T-cell (primary cell): Measurements from ENCODE around the gene CACNA2D4. TPM values are rescaled to one million over a fixed set of nuclear protein-coding genes. Genes with fewer than 3 reads are reported as not detected.

Experiments
- ATAC-seq, 4 experiments: fragments of 200-7000 bp in 3 of 4; fragments of 150-1000 bp in 1 of 4; cut with Tn5 transposase; replicated peaks in 1 of 4; 1 replicate in 3 of 4; 2 replicates in 1 of 4; pipeline ENCODE4 v1.10.0; 2021; ENCODE audit warnings: moderate library complexity in 3 of 4, mild to moderate bottlenecking in 2 of 4, moderate number of reproducible peaks in 1 of 4
- CTCF ChIA-PET, 2 donors: fragments of 300-600 bp; sonication (Branson Sonifier 250); formaldehyde crosslinking; loops; one replicate each; lab custom pipeline; 2022; ENCODE audit warnings: antibody characterized with exemption in 2 of 2; lab: Charles Lee
- POLR2A ChIA-PET, 2 donors: fragments of 300-600 bp; sonication (Branson Sonifier 250); formaldehyde crosslinking; loops; one replicate each; lab custom pipeline; 2022; ENCODE audit warnings: antibody characterized with exemption in 2 of 2; lab: Charles Lee
- DNase-seq, 35 experiments: peaks; one replicate each; pipeline versions ENCODE4 v3.0.0 to v3.0.0-alpha.2; 2013 to 2023
- H3K27ac ChIP-seq: one replicate; pipeline ENCODE4 v1.5.1; 2013; ENCODE audit warnings: low read length
- H3K27me3 ChIP-seq, 2 experiments: replicated peaks in 1 of 2; 1 replicate in 1 of 2; 2 replicates in 1 of 2; pipeline versions ENCODE4 v1.6.1 to v1.7.0; 2013; ENCODE audit warnings: low read length in 1 of 2, mixed read lengths in 1 of 2; ENCODE audit not compliant: control insufficient read depth in 2 of 2, insufficient read depth in 2 of 2; ENCODE audit errors: extremely low read depth in 1 of 2
- H3K36me3 ChIP-seq, 2 donors: 1 replicate in 1 of 2; 2 replicates in 1 of 2; pipeline versions ENCODE4 v1.6.1 to v1.7.0; 2013; ENCODE audit warnings: low read length in 1 of 2; ENCODE audit not compliant: control insufficient read depth in 2 of 2, insufficient read depth in 1 of 2; ENCODE audit errors: extremely low read depth in 1 of 2
- H3K4me1 ChIP-seq, 2 experiments: 1 replicate in 1 of 2; 2 replicates in 1 of 2; pipeline versions ENCODE4 v1.6.1 to v1.7.0; 2013; ENCODE audit warnings: low read length in 2 of 2, mixed read lengths in 1 of 2; ENCODE audit not compliant: insufficient read depth in 2 of 2, control insufficient read depth in 1 of 2; ENCODE audit errors: extremely low read depth in 1 of 2
- H3K4me3 ChIP-seq, 2 donors: 1 replicate in 1 of 2; 2 replicates in 1 of 2; pipeline versions ENCODE4 v1.5.1 to v1.7.0; 2013; ENCODE audit warnings: mild to moderate bottlenecking in 2 of 2, low read length in 1 of 2, moderate library complexity in 1 of 2; ENCODE audit not compliant: control insufficient read depth in 1 of 2; ENCODE audit errors: extremely low read depth in 1 of 2
- H3K9me3 ChIP-seq: 2 replicates; pipeline ENCODE4 v1.7.0; 2013
- H3K27ac Mint-ChIP-seq, 2 donors: one replicate each; pipeline ENCODE4 v1.8.0; 2020 to 2021; ENCODE audit warnings: mild to moderate bottlenecking in 2 of 2, mixed read lengths in 2 of 2
- H3K27me3 Mint-ChIP-seq, 2 donors: one replicate each; pipeline ENCODE4 v1.8.0; 2021 to 2022; ENCODE audit warnings: mixed read lengths in 2 of 2
- H3K36me3 Mint-ChIP-seq: one replicate; pipeline ENCODE4 v1.8.0; 2021; ENCODE audit warnings: mixed read lengths
- H3K4me1 Mint-ChIP-seq, 3 donors: one replicate each; pipeline ENCODE4 v1.8.0; 2020 to 2022; ENCODE audit warnings: mixed read lengths in 3 of 3, mild to moderate bottlenecking in 1 of 3
- H3K4me3 Mint-ChIP-seq, 3 donors: one replicate each; pipeline ENCODE4 v1.8.0; 2020 to 2022; ENCODE audit warnings: mild to moderate bottlenecking in 3 of 3, mixed read lengths in 3 of 3, moderate library complexity in 3 of 3
- H3K9me3 Mint-ChIP-seq, 3 donors: one replicate each; pipeline ENCODE4 v1.8.0; 2020 to 2022; ENCODE audit warnings: mixed read lengths in 3 of 3
- WGBS: methylation state at CpG from one replicate; pipeline ENCODE4 v1.1.5; 2013; ENCODE audit warnings: missing lambda C conversion rate; ENCODE audit not compliant: insufficient coverage; 5-methylcytosine and 5-hydroxymethylcytosine counted together
- total RNA-seq, 35 experiments: library from RNA in 6 of 35; stranded (reverse) in 6 of 35; fragments of 120-200 nt in 1 of 35; gene quantifications; one replicate each; pipeline versions ENCODE4 v1.2.1 to v1.2.4 and lab custom pipeline; 2013 to 2026

The CACNA2D4 gene
- total RNA-seq, 5 donors from 2014 or later (not counting 1 experiment from before 2014, with no cell fraction given), result 10.2 to 14.8 (median 12.1) TPM

GRCh38 chr12:1872001-1872400 lies 46.5 kb downstream of the CACNA2D4 start:
- Histone ChIP-seq H3K36me3 (no peaks in the 10 kb centered on the region), H3K27me3 (no peaks in the 10 kb centered on the region), H3K9me3 (no peaks in the 10 kb centered on the region), H3K27ac (no peak overlapping the region), H3K4me1 (no peaks in the 10 kb centered on the region), H3K4me3 (no peak overlapping the region)
- POLR2A ChIA-PET, result no interaction called here
- Mint-ChIP-seq H3K27me3 (peaks cover 11 to 23% of the 10 kb centered on the region in 2 donors), H3K27ac (no peak overlapping the region), H3K36me3 (peaks cover 4% of the 10 kb centered on the region), H3K9me3 (peaks cover 0 to 19% (median 7%) of the 10 kb centered on the region in 3 donors), H3K4me1 (no peaks in the 10 kb centered on the region), H3K4me3 (no peak overlapping the region)
- CTCF ChIA-PET, result no interaction called here
- ATAC-seq (no peak), DNase-seq (no peak)
- 89% methylated on average over 5 of the region's 6 CpGs for WGBS

GRCh38 chr12:1870998-1871917 lies 47.2 kb downstream of the CACNA2D4 start:
- H3K27me3 ChIP-seq, result no peaks in the 10 kb centered on the region
- peaks cover 16 to 19% of the 10 kb centered on the region in 2 donors for H3K27me3 Mint-ChIP-seq
- no peak overlapping the region for H3K4me3 ChIP-seq
- no peaks in the 10 kb centered on the region for H3K36me3 ChIP-seq
- no peak for DNase-seq
- ChIA-PET POLR2A (no interaction called here), CTCF (no interaction called here)
- no peaks in the 10 kb centered on the region for H3K9me3 ChIP-seq
- no peak overlapping the region for H3K4me3 Mint-ChIP-seq
- H3K27ac ChIP-seq, result no peak overlapping the region
- no peaks in the 10 kb centered on the region for H3K4me1 ChIP-seq
- no peaks in the 10 kb centered on the region for H3K4me1 Mint-ChIP-seq
- H3K36me3 Mint-ChIP-seq, result peaks cover 4% of the 10 kb centered on the region
- 90% methylated on average over 22 of the region's 24 CpGs for WGBS
- ATAC-seq, result no peak
- H3K27ac Mint-ChIP-seq, result no peak overlapping the region
- H3K9me3 Mint-ChIP-seq, result peaks cover 0 to 19% (median 7%) of the 10 kb centered on the region in 3 donors

GRCh38 chr12:1870086-1870485 lies 48.4 kb downstream of the CACNA2D4 start:
- Histone ChIP-seq H3K4me1 (no peaks in the 10 kb centered on the region), H3K27me3 (peaks cover 0 to 3% of the 10 kb centered on the region in 2 experiments), H3K36me3 (no peaks in the 10 kb centered on the region), H3K9me3 (no peaks in the 10 kb centered on the region), H3K27ac (no peak overlapping the region), H3K4me3 (no peak overlapping the region)
- no peak overlapping the region for H3K27ac Mint-ChIP-seq
- peaks cover 4% of the 10 kb centered on the region for H3K36me3 Mint-ChIP-seq
- no peak for ATAC-seq
- no peak for DNase-seq
- H3K4me1 Mint-ChIP-seq, result no peaks in the 10 kb centered on the region
- peaks cover 0 to 19% (median 7%) of the 10 kb centered on the region in 3 donors for H3K9me3 Mint-ChIP-seq
- ChIA-PET POLR2A (no interaction called here), CTCF (interaction anchor here in 1 of 2 donors (0.6 kb wide), 1 partner anchor 678 kb away, joined by 3 read pairs; no protein-coding TSS in a partner anchor)
- H3K4me3 Mint-ChIP-seq, result no peak overlapping the region
- 78% methylated on average over 7 of the region's 7 CpGs for WGBS
- H3K27me3 Mint-ChIP-seq, result peaks cover 19 to 22% of the 10 kb centered on the region in 2 donors

GRCh38 chr12:1869145-1869544 lies 49.3 kb downstream of the CACNA2D4 start:
- DNase-seq (no peak), ATAC-seq (no peak)
- H3K27me3 ChIP-seq, result peaks cover 0 to 10% of the 10 kb centered on the region in 2 experiments
- peaks cover 0 to 19% (median 7%) of the 10 kb centered on the region in 3 donors for H3K9me3 Mint-ChIP-seq
- no peaks in the 10 kb centered on the region for H3K4me1 Mint-ChIP-seq
- POLR2A ChIA-PET, result no interaction called here
- no peak overlapping the region for H3K4me3 ChIP-seq
- peaks cover 4% of the 10 kb centered on the region for H3K36me3 Mint-ChIP-seq
- no peak overlapping the region for H3K4me3 Mint-ChIP-seq
- H3K4me1 ChIP-seq, result no peaks in the 10 kb centered on the region
- H3K27ac ChIP-seq, result no peak overlapping the region
- WGBS, result 87% methylated on average over 7 of the region's 10 CpGs
- H3K36me3 ChIP-seq, result no peaks in the 10 kb centered on the region
- CTCF ChIA-PET, result no interaction called here
- H3K27ac Mint-ChIP-seq, result no peak overlapping the region
- peaks cover 19 to 23% of the 10 kb centered on the region in 2 donors for H3K27me3 Mint-ChIP-seq
- no peaks in the 10 kb centered on the region for H3K9me3 ChIP-seq

GRCh38 chr12:1865284-1865866 lies 53.1 kb downstream of the CACNA2D4 start:
- Mint-ChIP-seq H3K4me3 (no peak overlapping the region), H3K27me3 (peaks cover 19 to 25% of the 10 kb centered on the region in 2 donors), H3K36me3 (peaks cover 4% of the 10 kb centered on the region), H3K27ac (no peak overlapping the region), H3K9me3 (peaks cover 0 to 15% (median 0%) of the 10 kb centered on the region in 3 donors), H3K4me1 (no peaks in the 10 kb centered on the region)
- ATAC-seq (no peak), DNase-seq (no peak)
- Histone ChIP-seq H3K4me1 (no peaks in the 10 kb centered on the region), H3K36me3 (no peaks in the 10 kb centered on the region), H3K27me3 (peaks cover 0 to 16% of the 10 kb centered on the region in 2 experiments), H3K4me3 (no peak overlapping the region), H3K27ac (no peak overlapping the region), H3K9me3 (no peaks in the 10 kb centered on the region)
- CTCF ChIA-PET, result no interaction called here
- POLR2A ChIA-PET, result no interaction called here
- WGBS, result 91% methylated on average over 22 of the region's 32 CpGs

GRCh38 chr12:1864867-1865266 lies 53.6 kb downstream of the CACNA2D4 start:
- DNase-seq (no peak), ATAC-seq (no peak)
- Histone ChIP-seq H3K36me3 (no peaks in the 10 kb centered on the region), H3K4me3 (no peak overlapping the region), H3K9me3 (no peaks in the 10 kb centered on the region), H3K27me3 (peaks cover 0 to 20% of the 10 kb centered on the region in 2 experiments), H3K27ac (no peak overlapping the region), H3K4me1 (no peaks in the 10 kb centered on the region)
- peaks cover 4% of the 10 kb centered on the region for H3K36me3 Mint-ChIP-seq
- ChIA-PET CTCF (no interaction called here), POLR2A (no interaction called here)
- H3K27me3 Mint-ChIP-seq, result peaks cover 19 to 25% of the 10 kb centered on the region in 2 donors
- H3K27ac Mint-ChIP-seq, result no peak overlapping the region
- no peak overlapping the region for H3K4me3 Mint-ChIP-seq
- WGBS, result 67% methylated on average over 29 of the region's 37 CpGs
- H3K4me1 Mint-ChIP-seq, result no peaks in the 10 kb centered on the region
- peaks cover 0 to 15% (median 0%) of the 10 kb centered on the region in 3 donors for H3K9me3 Mint-ChIP-seq
